BE2C (cell line): ENCODE results near the gene MYCBP2.

Source experiments
- DNase-seq: peaks from one replicate; pipeline ENCODE4 v3.0.0-alpha.2; 2020
- H3K27me3 ChIP-seq: fragments of 250-450 bp; sonication (Bioruptor Pico); 2 replicates; pipeline ENCODE4 v1.5.1; 2020; ENCODE audit warnings: mild to moderate bottlenecking
- H3K36me3 ChIP-seq: fragments of 250-450 bp; sonication (Bioruptor Pico); 2 replicates; pipeline ENCODE4 v1.5.1; 2020; ENCODE audit warnings: mild to moderate bottlenecking
- H3K4me1 ChIP-seq: fragments of 250-450 bp; sonication (Bioruptor Pico); 2 replicates; pipeline ENCODE4 v1.5.1; 2020
- H3K4me3 ChIP-seq: 2 replicates; pipeline ENCODE4 v1.5.1; 2011; ENCODE audit warnings: low read depth, low read length
- H3K9me3 ChIP-seq: fragments of 250-450 bp; sonication (Bioruptor Pico); 2 replicates; pipeline ENCODE4 v1.5.1; 2020
- TF ChIP-seq, protein P1 (sequence below): IDR thresholded peaks from 2 replicates; pipeline ENCODE4 v1.5.1; 2012; ENCODE audit warnings: mild to moderate bottlenecking, low read depth, low read length

MYCBP2 gene

DNA sequence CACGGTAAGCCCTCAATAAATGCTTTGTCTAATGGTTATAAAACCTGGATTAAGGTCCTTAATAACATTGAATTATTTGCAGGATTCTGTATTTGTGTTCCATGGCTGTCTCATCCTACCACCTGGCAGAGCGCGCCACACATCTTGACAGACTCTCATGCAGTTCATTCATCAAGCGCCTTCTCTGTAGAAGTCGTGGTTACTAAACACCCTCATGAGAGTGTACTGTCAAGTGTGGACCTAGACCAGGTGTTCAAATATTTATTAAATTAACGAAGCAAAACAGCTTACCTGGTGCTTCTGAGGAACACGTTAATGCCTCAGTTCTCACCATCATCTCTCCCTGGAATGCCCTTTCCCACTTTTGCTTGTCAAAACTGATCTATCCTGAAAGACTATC, 286.8 kb downstream of the MYCBP2 start:
- H3K36me3 ChIP-seq, result peaks cover 5% of the 10 kb centered on the region
- TF ChIP-seq, protein P1, sequence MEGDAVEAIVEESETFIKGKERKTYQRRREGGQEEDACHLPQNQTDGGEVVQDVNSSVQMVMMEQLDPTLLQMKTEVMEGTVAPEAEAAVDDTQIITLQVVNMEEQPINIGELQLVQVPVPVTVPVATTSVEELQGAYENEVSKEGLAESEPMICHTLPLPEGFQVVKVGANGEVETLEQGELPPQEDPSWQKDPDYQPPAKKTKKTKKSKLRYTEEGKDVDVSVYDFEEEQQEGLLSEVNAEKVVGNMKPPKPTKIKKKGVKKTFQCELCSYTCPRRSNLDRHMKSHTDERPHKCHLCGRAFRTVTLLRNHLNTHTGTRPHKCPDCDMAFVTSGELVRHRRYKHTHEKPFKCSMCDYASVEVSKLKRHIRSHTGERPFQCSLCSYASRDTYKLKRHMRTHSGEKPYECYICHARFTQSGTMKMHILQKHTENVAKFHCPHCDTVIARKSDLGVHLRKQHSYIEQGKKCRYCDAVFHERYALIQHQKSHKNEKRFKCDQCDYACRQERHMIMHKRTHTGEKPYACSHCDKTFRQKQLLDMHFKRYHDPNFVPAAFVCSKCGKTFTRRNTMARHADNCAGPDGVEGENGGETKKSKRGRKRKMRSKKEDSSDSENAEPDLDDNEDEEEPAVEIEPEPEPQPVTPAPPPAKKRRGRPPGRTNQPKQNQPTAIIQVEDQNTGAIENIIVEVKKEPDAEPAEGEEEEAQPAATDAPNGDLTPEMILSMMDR, result no peak
- H3K9me3 ChIP-seq, result no peaks in the 10 kb centered on the region
- no peak for DNase-seq
- no peak overlapping the region for H3K4me3 ChIP-seq
- H3K4me1 ChIP-seq, result no peaks in the 10 kb centered on the region
- no peaks in the 10 kb centered on the region for H3K27me3 ChIP-seq

DNA sequence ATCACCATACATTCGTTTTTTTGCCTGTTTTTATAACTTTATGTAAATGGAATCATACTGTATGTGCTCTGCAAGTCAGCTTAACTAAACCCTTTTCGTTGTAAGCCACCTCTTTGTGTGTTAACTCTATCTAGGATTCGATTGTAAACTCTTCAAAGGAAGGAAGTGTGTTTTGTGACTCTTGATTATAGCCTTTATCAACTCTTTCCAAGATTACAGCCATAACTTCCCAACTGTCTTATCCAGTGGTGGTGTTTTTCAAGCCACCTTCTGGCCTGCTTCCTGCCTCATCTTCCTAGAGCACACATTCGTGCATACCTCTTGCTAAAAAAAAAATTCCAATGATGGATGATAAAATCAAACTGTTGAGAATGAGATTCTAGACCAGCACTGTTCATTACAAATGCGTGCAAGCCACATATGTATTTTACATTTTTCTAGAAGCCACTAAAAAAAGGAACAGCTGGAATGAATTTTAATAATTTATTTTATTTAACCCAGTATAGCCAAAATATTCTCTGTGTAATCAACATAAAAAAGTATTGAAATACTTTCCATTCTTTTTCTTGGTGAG, 287.9 kb downstream of the MYCBP2 start:
- Histone ChIP-seq H3K4me3 (no peak overlapping the region), H3K9me3 (no peaks in the 10 kb centered on the region), H3K36me3 (peaks cover 2% of the 10 kb centered on the region; the same call in 1 of the 2 replicates), H3K4me1 (no peaks in the 10 kb centered on the region), H3K27me3 (no peaks in the 10 kb centered on the region)
- DNase-seq, result no peak
- TF ChIP-seq, protein P1, result no peak

GRCh38 chr13:77036279-77036678, 290.6 kb downstream of the MYCBP2 start:
- no peak overlapping the region for H3K4me3 ChIP-seq
- H3K27me3 ChIP-seq, result no peaks in the 10 kb centered on the region
- H3K9me3 ChIP-seq, result no peaks in the 10 kb centered on the region
- no peaks in the 10 kb centered on the region for H3K36me3 ChIP-seq
- no peaks in the 10 kb centered on the region for H3K4me1 ChIP-seq
- DNase-seq, result no peak
- TF ChIP-seq, protein P1, result no peak

- DNase-seq, result no peak
- TF ChIP-seq, protein P1, result no peak
- Histone ChIP-seq H3K36me3 (no peaks in the 10 kb centered on the region), H3K4me3 (no peak overlapping the region), H3K4me1 (no peaks in the 10 kb centered on the region), H3K9me3 (no peaks in the 10 kb centered on the region), H3K27me3 (no peaks in the 10 kb centered on the region)
Measured at GRCh38 chr13:77034881-77035280, 292.0 kb downstream of the MYCBP2 start.

- Histone ChIP-seq H3K4me3 (no peak overlapping the region), H3K4me1 (no peaks in the 10 kb centered on the region), H3K36me3 (no peaks in the 10 kb centered on the region), H3K27me3 (no peaks in the 10 kb centered on the region), H3K9me3 (no peaks in the 10 kb centered on the region)
- TF ChIP-seq, protein P1, result no peak
- DNase-seq, result no peak
Measured at GRCh38 chr13:77033717-77034302, 293.1 kb downstream of the MYCBP2 start.

DNA sequence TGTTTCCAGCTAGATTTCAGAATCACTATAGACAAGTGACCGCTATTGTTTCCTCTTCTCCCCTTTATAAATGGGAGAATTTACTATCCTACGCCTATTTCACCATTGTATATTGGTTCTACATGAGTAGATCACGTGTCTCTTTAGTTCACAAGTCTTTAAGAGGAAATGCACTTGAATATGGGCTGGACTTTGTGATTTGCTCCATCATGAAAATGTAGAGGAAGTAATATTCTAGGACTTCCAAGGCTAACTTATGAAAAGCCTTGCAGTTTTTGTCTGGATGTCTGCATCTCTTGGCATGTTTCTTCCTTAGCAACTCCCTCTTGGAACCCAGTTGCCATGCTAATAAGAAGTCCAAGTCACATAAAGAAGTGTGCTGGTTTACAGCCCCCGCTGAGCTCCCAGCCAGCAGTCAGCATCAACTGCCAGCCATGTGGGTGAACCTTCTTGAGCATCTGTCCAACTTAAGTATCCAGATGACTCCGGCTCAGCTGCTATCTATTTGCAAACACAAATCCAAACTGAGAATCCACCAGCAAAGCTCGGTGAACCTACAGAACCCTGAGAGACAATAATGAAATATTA, 295.1 kb downstream of the MYCBP2 start:
- H3K9me3 ChIP-seq, result no peaks in the 10 kb centered on the region
- peaks cover 1% of the 10 kb centered on the region; the same call in 1 of the 2 replicates for H3K36me3 ChIP-seq
- H3K27me3 ChIP-seq, result no peaks in the 10 kb centered on the region
- TF ChIP-seq, protein P1, result no peak
- no peak overlapping the region for H3K4me3 ChIP-seq
- DNase-seq, result no peak
- no peaks in the 10 kb centered on the region for H3K4me1 ChIP-seq
